Gastrocnemius medialis (tissue), 4 donors: ENCODE measurements around the gene ARHGAP42.

Experiments
- POLR2A ChIP-seq, 2 donors: fragments of 450-650 bp; IDR thresholded peaks; one replicate each; pipeline ENCODE4 v1.6.1; 2017; ENCODE audit warnings: antibody characterized with exemption in 2 of 2, mild to moderate bottlenecking in 2 of 2, moderate library complexity in 2 of 2
- TF ChIP-seq, protein P1 (sequence below), 5 experiments: fragments of 450-650 bp in 3 of 5; fragments of 200-600 bp in 2 of 5; sonication (generic) in 2 of 5; IDR thresholded peaks in 4 of 5; conservative IDR thresholded peaks in 1 of 5; 1 replicate in 4 of 5; 2 replicates in 1 of 5; pipeline ENCODE4 v1.5.1; 2016 to 2019; ENCODE audit warnings: antibody characterized with exemption in 5 of 5, mild to moderate bottlenecking in 3 of 5, moderate library complexity in 3 of 5

DNA sequence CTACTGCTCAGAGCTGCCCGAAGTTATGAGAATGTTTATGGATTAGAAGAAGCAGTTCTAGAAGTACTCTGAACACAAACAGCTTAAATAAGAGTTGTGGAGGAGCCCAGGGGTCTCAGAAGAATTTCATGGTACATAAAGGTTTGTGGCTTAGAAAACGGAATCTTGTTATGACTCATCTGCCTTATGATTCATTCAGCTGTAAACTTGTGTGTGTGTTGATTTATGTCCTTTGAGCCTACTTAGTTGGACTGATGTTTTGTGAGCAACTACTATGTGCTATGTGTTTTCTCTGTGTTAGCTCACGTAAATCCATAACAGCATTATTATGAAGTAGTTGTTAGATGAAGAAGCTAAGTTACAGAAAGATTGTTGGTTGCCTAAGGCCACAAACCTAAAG lies 238.8 kb downstream of the ARHGAP42 start:
- TF ChIP-seq, protein P1, sequence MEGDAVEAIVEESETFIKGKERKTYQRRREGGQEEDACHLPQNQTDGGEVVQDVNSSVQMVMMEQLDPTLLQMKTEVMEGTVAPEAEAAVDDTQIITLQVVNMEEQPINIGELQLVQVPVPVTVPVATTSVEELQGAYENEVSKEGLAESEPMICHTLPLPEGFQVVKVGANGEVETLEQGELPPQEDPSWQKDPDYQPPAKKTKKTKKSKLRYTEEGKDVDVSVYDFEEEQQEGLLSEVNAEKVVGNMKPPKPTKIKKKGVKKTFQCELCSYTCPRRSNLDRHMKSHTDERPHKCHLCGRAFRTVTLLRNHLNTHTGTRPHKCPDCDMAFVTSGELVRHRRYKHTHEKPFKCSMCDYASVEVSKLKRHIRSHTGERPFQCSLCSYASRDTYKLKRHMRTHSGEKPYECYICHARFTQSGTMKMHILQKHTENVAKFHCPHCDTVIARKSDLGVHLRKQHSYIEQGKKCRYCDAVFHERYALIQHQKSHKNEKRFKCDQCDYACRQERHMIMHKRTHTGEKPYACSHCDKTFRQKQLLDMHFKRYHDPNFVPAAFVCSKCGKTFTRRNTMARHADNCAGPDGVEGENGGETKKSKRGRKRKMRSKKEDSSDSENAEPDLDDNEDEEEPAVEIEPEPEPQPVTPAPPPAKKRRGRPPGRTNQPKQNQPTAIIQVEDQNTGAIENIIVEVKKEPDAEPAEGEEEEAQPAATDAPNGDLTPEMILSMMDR (IDR thresholded peaks at IDR 0.05 in 4 of 5, conservative IDR thresholded peaks at IDR 0.05 in 1 of 5): no peak
- no peak for TF ChIP-seq POLR2A (IDR thresholded peaks at IDR 0.05)
